Dermis microvascular lymphatic vessel endothelial cell (primary cell): ENCODE results near the gene PPP2R5E. TPM values are rescaled to one million over a fixed set of nuclear protein-coding genes. Genes with fewer than 3 reads are reported as not detected.
"Not testable (repeated sequence)": the region's sequence is repeated elsewhere in the genome, so short reads cannot be mapped to it uniquely, and the experiment has no call there.

Experiments used
- DNase-seq, 2 donors: peaks; one replicate each; pipeline versions ENCODE4 v3.0.0 to v3.0.0-alpha.2; 2010; ENCODE audit warnings: low read depth in 2 of 2
- total RNA-seq: library from RNA; depleted of rRNA; stranded (reverse); fragments of >200 nt; gene quantifications from 2 replicates; pipeline ENCODE4 v1.2.1, GENCODE V29; 2014

The PPP2R5E gene
- total RNA-seq, 1 donor from 2014 or later, result 10.4 TPM

DNA sequence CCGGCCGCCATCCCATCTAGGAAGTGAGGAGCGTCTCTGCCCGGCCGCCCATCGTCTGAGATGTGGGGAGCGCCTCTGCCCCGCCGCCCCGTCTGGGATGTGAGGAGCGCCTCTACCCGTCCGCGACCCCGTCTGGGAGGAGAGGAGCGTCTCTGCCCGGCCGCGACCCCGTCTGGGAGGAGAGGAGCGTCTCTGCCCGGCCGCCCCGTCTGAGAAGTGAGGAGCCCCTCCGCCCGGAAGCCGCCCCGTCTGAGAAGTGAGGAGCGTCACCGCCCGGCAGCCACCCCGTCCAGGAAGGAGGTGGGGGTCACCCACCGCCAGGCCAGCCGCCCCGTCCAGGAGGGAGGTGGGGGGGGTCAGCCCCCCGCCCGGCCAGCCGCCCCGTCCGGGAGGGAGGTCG, 20.7 kb downstream of the PPP2R5E start:
- not testable (repeated sequence) for DNase-seq

- no peak for DNase-seq
Observed at GRCh38 chr14:63517354-63517753, 25.8 kb downstream of the PPP2R5E start.

DNA sequence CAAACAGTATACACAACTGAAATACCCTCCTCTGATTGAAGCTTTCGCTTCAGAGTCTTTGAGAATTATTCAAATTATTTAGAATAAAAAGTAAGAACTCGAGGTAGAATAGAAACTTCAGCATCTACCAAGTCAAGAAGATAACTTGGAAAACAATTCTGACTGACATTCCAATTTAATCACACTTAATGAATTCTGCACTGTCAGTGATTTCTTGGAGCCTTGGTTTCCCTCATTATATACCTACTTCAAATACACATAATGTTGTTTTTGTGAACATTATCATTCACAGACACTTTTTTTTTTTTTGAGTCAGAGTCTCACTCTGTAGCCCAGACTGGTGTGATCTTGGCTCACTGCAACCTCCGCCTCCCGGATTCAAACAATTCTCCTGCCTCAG, 27.9 kb downstream of the PPP2R5E start:
- DNase-seq, result no peak

DNA sequence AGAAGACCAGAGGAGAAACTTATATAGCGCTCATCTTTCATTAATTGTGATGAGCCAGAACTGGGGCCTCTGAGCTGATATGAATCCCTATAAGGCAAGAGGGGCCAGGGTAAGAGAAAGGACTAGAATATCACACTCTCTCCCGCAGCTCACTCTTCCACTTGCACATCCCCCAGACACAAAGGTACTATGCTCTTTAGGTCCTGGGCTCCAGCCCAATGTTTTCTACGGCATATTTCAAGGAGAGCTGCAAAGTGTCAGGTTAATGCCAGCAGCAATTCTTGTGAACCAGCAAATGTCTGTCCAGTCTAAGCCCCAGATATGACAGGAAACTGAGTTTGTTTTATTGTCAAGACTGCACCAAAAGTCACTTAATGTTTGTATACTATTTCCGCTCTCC, 29.4 kb downstream of the PPP2R5E start:
- DNase-seq, result no peak

DNA sequence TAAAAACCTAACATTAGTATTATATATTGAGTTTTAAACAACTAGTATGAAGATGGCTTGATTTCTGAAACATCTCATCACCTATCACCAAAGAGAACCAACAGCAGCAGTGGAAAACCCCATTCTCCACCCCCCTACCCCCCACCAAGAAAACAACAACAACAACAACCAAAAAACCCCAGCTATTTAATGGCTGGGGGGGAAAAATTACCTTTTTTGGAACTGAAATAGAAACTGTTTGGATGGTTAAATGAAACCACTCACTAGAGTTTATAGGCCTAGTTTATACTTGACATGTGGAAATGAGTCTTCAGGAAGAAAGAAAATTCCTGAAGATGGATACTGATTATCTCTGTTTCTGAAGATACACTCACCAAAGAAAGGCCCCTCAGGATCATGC, 30.3 kb downstream of the PPP2R5E start:
- no peak for DNase-seq

DNA sequence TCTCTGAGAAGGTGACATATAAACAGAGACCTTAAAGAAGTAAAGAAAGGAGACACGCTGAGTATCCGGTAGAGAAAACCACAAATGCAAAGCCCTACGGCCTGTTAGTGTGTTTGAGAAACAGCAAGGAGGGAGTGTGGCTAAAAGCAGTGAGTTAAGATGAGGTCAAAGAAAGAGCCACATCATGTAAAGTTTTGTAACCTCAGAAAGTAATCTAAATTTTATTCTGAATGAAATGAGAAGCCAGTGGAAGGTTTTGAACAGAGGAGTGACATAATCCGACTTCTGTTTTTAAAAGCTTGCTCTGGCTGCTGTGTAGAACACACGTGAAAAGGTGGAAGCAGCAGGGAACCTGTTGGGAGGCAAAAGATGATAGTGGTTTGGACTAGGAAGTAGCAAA, 32.6 kb downstream of the PPP2R5E start:
- DNase-seq, result no peak

GRCh38 chr14:63508033-63508432, 35.1 kb downstream of the PPP2R5E start:
- DNase-seq, result peak; percentile 6 to 18

- no peak for DNase-seq
Observed at GRCh38 chr14:63504648-63505047, 38.5 kb downstream of the PPP2R5E start.

DNA sequence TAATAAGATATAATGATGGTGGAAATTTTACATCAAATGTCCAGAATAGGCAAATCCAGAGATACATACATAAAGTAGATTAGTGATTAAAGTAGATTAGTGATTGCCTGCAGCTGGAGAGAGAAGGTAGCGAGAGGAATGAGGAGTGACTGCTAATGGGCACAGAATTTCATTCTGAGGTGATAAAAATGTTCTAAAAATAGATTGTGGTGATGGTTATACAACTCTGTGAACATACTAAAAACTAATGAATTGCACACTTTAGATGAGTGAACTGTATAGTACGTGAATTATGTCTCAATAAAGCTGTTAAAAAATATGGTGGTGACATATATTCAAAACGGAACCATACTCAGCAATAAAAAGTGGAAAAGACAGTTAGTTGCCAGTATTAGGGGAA, 41.7 kb downstream of the PPP2R5E start:
- no peak for DNase-seq

GRCh38 chr14:63499701-63500250, 43.4 kb downstream of the PPP2R5E start:
- no peak for DNase-seq

DNA sequence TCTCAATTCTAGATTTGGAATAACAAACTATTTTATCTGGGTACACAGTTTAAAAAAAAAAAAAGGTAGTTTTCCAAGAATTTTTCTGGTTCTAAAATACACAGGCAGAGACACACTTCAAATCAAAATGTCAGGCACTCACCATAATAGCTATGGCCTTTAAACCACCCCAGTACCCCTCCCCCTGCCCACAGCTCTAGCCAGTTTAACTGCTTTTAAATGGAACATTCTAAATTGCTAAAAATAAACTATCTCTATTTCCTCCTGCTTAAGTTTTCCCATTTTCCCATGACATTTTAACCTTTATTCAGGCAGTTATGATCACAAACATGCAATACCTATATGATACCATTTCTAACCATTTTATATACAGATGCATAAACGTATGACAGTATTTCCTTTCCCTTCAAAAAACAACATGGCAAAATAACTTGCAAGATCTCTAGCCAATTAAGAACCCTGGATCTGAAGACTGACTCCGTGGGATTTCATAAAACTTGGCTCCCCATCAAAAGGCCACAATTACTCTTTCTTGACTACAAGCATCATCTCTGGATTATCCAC, 46.3 kb downstream of the PPP2R5E start:
- DNase-seq, result peak; percentile 76 to 89

DNA sequence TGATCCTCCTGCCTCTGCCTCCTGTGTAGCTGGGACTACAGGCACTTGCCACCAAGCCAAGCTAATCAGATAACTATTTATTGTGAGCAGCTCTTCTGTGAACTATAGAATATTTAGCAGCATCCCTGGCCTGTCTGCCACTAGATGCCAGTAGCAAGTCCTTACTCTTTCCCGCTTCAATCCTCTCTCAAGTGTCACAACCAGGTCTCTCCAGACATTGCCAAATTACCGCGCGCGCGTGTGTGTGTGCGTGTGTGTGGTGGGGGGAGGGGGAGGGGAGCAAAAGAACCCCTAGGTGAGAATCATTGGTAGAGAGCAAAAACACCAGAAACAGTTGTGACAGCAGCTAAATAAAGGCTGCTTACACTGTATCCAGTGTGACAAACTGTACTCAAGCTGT, 49.9 kb downstream of the PPP2R5E start:
- DNase-seq, result peak in 1 of 2 donors; percentile 18

- peak in 1 of 2 donors; percentile 19 for DNase-seq
Observed at GRCh38 chr14:63492391-63492790, 50.8 kb downstream of the PPP2R5E start.

DNA sequence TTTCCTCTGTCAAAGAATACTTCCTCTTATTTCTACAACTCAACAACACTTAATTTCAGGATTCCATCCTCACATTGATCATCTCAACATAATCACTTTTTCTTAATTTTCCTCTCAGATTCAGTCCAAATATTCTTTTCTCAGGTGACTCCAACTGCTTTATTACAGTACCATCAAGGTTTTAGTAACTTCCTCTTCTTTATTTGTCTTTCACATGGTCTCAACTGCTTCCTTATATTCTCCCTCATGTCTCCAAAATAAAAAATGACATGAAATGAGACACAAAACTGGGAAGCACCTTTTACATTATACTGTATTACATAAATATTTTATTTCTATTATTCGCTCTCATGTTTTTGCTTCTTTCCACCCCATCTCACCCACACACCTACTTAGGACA, 55.5 kb downstream of the PPP2R5E start:
- no peak for DNase-seq

GRCh38 chr14:63486738-63487137, 56.4 kb downstream of the PPP2R5E start:
- no peak for DNase-seq

GRCh38 chr14:63483315-63483714, 59.9 kb downstream of the PPP2R5E start:
- DNase-seq, result no peak

DNA sequence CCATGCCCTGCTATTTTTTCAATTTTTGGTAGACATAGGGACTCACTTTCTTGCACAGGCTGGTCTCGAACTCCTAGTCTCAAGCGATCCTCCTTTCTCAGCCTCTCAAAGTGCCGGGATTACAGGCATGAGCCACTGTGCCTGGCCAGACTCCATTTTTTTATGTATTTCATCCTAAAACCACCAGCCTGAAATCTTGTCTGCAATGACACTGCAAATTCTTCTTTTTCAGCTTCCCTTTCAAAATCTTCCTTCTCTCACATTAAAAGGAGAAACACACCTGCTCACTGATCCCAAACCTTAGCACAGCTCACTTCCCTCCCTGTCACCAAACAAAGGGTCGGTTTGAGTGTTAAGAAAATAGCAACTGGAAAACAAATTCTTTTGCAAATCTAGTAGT, 62.6 kb downstream of the PPP2R5E start:
- no peak for DNase-seq

GRCh38 chr14:63478437-63478852, 64.7 kb downstream of the PPP2R5E start:
- DNase-seq, result no peak

GRCh38 chr14:63478010-63478409, 65.2 kb downstream of the PPP2R5E start:
- DNase-seq, result peak in 1 of 2 donors; percentile 14

GRCh38 chr14:63477556-63477955, 65.6 kb downstream of the PPP2R5E start:
- DNase-seq, result no peak

GRCh38 chr14:63475761-63476160, 67.4 kb downstream of the PPP2R5E start:
- DNase-seq, result peak; percentile 80 to 87

GRCh38 chr14:63474844-63475243, 68.3 kb downstream of the PPP2R5E start:
- no peak for DNase-seq

DNA sequence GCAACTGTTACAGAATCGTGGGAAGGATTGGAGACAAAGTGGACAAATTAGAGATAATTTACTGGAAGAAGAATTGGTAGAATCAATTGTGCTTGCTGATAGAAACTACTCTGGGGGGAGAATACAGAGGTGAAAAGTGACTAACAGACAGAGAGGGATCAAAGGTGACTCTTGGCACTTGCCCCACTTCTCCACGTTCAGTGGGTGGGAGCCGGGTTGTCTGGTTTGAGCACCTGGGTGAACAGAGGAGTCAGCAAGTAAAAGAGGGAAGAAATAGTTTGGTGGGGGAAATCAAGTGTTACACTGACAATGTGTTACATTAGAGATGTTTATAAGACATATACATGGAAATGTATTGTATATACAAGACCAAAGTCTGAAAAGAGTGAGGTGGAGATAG, 69.1 kb downstream of the PPP2R5E start:
- DNase-seq, result no peak
